H1 (cell line): ENCODE results near the gene NFX1. TPM values are rescaled to one million over a fixed set of nuclear protein-coding genes. Genes with fewer than 3 reads are reported as not detected.

Source experiments
- ASH2L ChIP-seq: fragments of 200-600, 300-600 bp; sonication (generic); IDR thresholded peaks from one replicate; pipeline ENCODE4 v1.7.1; 2017; ENCODE audit warnings: low read length
- CEBPB ChIP-seq: IDR thresholded peaks from 2 replicates; pipeline ENCODE4 v1.6.1; 2012; ENCODE audit warnings: low read depth, low read length
- PHF8 ChIP-seq: fragments of 200-600 bp; sonication (generic); conservative IDR thresholded peaks from 2 replicates; pipeline ENCODE4 v1.7.1; 2012; ENCODE audit warnings: low read depth, mild to moderate bottlenecking, inconsistent platforms, low read length, moderate library complexity
- RAD21 ChIP-seq, 2 experiments: IDR thresholded peaks in 1 of 2; conservative IDR thresholded peaks in 1 of 2; 2 replicates each; pipeline ENCODE4 v1.6.1; 2011; ENCODE audit warnings: low read depth in 2 of 2, low read length in 2 of 2, improper control_type of control experiment in 1 of 2, inconsistent platforms in 1 of 2, mild to moderate bottlenecking in 1 of 2, moderate library complexity in 1 of 2
- RXRA ChIP-seq: IDR thresholded peaks from 2 replicates; pipeline ENCODE4 v1.6.1; 2011; ENCODE audit warnings: low read depth, mild to moderate bottlenecking, low read length, moderate library complexity; ENCODE audit not compliant: insufficient read depth
- SAP30 ChIP-seq: fragments of 300-600 bp; sonication (generic); IDR thresholded peaks from 2 replicates; pipeline ENCODE4 v1.7.1; 2012; ENCODE audit warnings: low read length, moderate library complexity, mild to moderate bottlenecking, inconsistent platforms; ENCODE audit not compliant: insufficient read depth, insufficient replicate concordance
- SIX5 ChIP-seq: IDR thresholded peaks from 2 replicates; pipeline ENCODE4 v1.6.1; 2011; ENCODE audit warnings: mild to moderate bottlenecking, low read depth, low read length
- SP2 ChIP-seq: IDR thresholded peaks from 2 replicates; pipeline ENCODE4 v1.6.1; 2012; ENCODE audit warnings: mild to moderate bottlenecking, low read length, inconsistent platforms
- SP4 ChIP-seq: IDR thresholded peaks from 2 replicates; pipeline ENCODE4 v1.6.1; 2012; ENCODE audit warnings: low read length, inconsistent platforms
- TEAD4 ChIP-seq: IDR thresholded peaks from 2 replicates; pipeline ENCODE4 v1.6.1; 2012; ENCODE audit warnings: low read depth, low read length, inconsistent platforms, mixed read lengths
- polyA plus RNA-seq, 7 experiments: library from polyadenylated mRNA; depleted of rRNA in 3 of 7; stranded (reverse) in 5 of 7; unstranded in 2 of 7; fragments of >200 nt in 5 of 7; fragments of 200-250 nt in 2 of 7; gene quantifications; 1 replicate in 5 of 7; 2 replicates in 1 of 7; 4 replicates in 1 of 7; pipeline versions ENCODE4 v1.2.1 to v1.2.3, GENCODE V29; 2011 to 2013; ENCODE audit warnings: missing spikeins in 2 of 7, mixed read lengths in 2 of 7
- total RNA-seq: library from RNA; stranded (reverse); fragmentation: NEBNext Ultra II Directional; extraction: Animal tissue kit (Norgen Biotek cat#: 25700); gene quantifications from 2 replicates; pipeline ENCODE4 v1.2.1, GENCODE V29; 2021
- TF ChIP-seq, protein P1 (sequence below): IDR thresholded peaks from 2 replicates; pipeline ENCODE4 v1.6.1; 2011; ENCODE audit warnings: low read length, improper control_type of control experiment
- TF ChIP-seq, protein P2 (sequence below): IDR thresholded peaks from 2 replicates; pipeline ENCODE4 v1.6.1; 2012; ENCODE audit warnings: inconsistent platforms

Gene NFX1
- total and polyA plus RNA-seq, 2 of the 8 experiments (the other 6 are each of a cell fraction or from before 2014, with no cell fraction given), result 19.4 to 28.4 TPM

DNA sequence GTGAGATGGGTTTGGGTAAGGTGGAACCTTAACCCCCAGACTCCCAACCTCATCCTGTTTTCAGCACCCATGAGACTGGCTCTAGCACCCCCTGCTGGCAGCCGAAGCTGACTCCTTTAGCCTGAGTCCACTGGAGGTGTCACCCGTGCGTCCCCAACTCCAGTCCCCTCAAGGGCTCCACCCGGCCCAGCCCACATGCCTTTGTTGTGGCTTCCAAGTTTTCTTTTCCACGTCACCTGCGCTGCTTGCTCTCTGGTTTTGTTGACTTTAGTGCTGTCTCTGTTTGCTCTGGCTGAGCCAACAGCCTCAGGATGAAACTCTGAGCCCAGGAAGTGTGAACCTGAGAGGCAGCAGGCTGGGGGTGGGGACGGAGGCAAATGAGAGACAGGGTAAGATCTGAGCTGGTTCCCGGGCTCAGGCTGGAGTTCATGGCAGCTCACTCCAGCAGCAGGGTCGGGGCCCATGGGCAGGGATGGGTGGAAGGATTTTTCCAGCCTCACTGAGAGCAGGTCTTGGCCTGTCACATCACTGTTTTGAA lies 125.3 kb downstream of the NFX1 start (continued):
- TF ChIP-seq TEAD4 (no peak), SIX5 (no peak), ASH2L (no peak), RAD21 (IDR thresholded peaks at IDR 0.05 in 1 of 2, conservative IDR thresholded peaks at IDR 0.05 in 1 of 2; ENCODE audit: low read depth in 2 of 2, low read length in 2 of 2) (peak; percentile 63 to 79), SP4 (no peak), SAP30 (no peak), RXRA (no peak), CEBPB (no peak), SP2 (no peak), PHF8 (no peak)
- TF ChIP-seq, protein P1, sequence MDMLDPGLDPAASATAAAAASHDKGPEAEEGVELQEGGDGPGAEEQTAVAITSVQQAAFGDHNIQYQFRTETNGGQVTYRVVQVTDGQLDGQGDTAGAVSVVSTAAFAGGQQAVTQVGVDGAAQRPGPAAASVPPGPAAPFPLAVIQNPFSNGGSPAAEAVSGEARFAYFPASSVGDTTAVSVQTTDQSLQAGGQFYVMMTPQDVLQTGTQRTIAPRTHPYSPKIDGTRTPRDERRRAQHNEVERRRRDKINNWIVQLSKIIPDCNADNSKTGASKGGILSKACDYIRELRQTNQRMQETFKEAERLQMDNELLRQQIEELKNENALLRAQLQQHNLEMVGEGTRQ, result no peak
- TF ChIP-seq, protein P2, sequence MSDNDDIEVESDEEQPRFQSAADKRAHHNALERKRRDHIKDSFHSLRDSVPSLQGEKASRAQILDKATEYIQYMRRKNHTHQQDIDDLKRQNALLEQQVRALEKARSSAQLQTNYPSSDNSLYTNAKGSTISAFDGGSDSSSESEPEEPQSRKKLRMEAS, result peak; percentile 42; the same call in 1 of the 2 replicates
